Loucy (cell line): ENCODE measurements around the gene PHPT1.
A peak's percentile ranks its signal among the peaks of the same experiment; 100 is the strongest.
"Not testable (repeated sequence)": the region's sequence is repeated elsewhere in the genome, so short reads cannot be mapped to it uniquely, and the experiment has no call there.

Experiments
- H2AFZ ChIP-seq: fragments of 200-600 bp; sonication (generic); 2 replicates; pipeline ENCODE4 v1.6.0; 2016; ENCODE audit warnings: antibody characterized with exemption, mild to moderate bottlenecking, low read length, moderate library complexity
- H3F3A ChIP-seq: fragments of 200-600 bp; 2 replicates; pipeline ENCODE4 v1.6.0; 2016; ENCODE audit warnings: antibody characterized with exemption, low read depth, mild to moderate bottlenecking
- H3K27me3 ChIP-seq: fragments of 200-600 bp; sonication (generic); 2 replicates; pipeline ENCODE4 v1.6.1; 2014; ENCODE audit warnings: low read length, mild to moderate bottlenecking; ENCODE audit not compliant: insufficient read depth, poor library complexity, severe bottlenecking
- H3K36me3 ChIP-seq: fragments of 200-600 bp; sonication (generic); 2 replicates; pipeline ENCODE4 v1.6.1; 2016; ENCODE audit warnings: low read length; ENCODE audit not compliant: insufficient read depth
- H3K4me1 ChIP-seq: fragments of 200-600 bp; sonication (generic); 2 replicates; pipeline ENCODE4 v1.5.1; 2014; ENCODE audit warnings: low read length, mild to moderate bottlenecking; ENCODE audit not compliant: insufficient read depth, poor library complexity, severe bottlenecking
- H3K4me2 ChIP-seq: fragments of 200-600 bp; sonication (generic); 2 replicates; pipeline ENCODE4 v1.6.0; 2014; ENCODE audit warnings: antibody characterized with exemption, low read length, low read depth, mild to moderate bottlenecking; ENCODE audit not compliant: poor library complexity, severe bottlenecking
- H3K4me3 ChIP-seq: fragments of 200-600 bp; sonication (generic); 2 replicates; pipeline ENCODE4 v1.5.1; 2014; ENCODE audit warnings: low read length, mild to moderate bottlenecking, mixed read lengths; ENCODE audit not compliant: poor library complexity, severe bottlenecking
- H3K79me2 ChIP-seq: fragments of 200-600 bp; sonication (generic); 2 replicates; pipeline ENCODE4 v1.6.1; 2014; ENCODE audit warnings: low read length; ENCODE audit not compliant: insufficient read depth
- H3K9ac ChIP-seq: fragments of 200-600 bp; sonication (generic); 2 replicates; pipeline ENCODE4 v1.6.0; 2014; ENCODE audit warnings: mild to moderate bottlenecking, low read depth, low read length, moderate library complexity; ENCODE audit not compliant: poor library complexity, severe bottlenecking
- H3K9me2 ChIP-seq: fragments of 200-600 bp; sonication (generic); replicated peaks from 2 replicates; pipeline ENCODE4 v1.6.1; 2016; ENCODE audit warnings: low read depth, low read length, mixed read lengths
- H3K9me3 ChIP-seq: fragments of 200-600 bp; sonication (generic); 2 replicates; pipeline ENCODE4 v1.6.1; 2014; ENCODE audit warnings: mild to moderate bottlenecking, antibody characterized with exemption, low read length, low read depth; ENCODE audit not compliant: insufficient read depth
- H4K20me1 ChIP-seq: fragments of 200-600 bp; sonication (generic); 2 replicates; pipeline ENCODE4 v1.6.0; 2014; ENCODE audit warnings: antibody characterized with exemption, low read length, mild to moderate bottlenecking; ENCODE audit not compliant: insufficient read depth, poor library complexity, severe bottlenecking
- CTCF ChIP-seq: fragments of 200-600 bp; sonication (generic); conservative IDR thresholded peaks from 2 replicates; pipeline ENCODE4 v1.5.1; 2014; ENCODE audit warnings: mild to moderate bottlenecking, antibody characterized with exemption, low read length
- EZH2phosphoT487 ChIP-seq: fragments of 200-600 bp; IDR thresholded peaks from 2 replicates; pipeline ENCODE4 v1.6.1; 2018; ENCODE audit warnings: antibody characterized with exemption, mild to moderate bottlenecking, moderate library complexity, borderline replicate concordance

PHPT1 gene

GRCh38 chr9:136843801-136844740 is 5.1 kb upstream of the PHPT1 start:
- H3K79me2 ChIP-seq, H2AFZ ChIP-seq, H3K36me3 ChIP-seq, H3K9me2 ChIP-seq, H4K20me1 ChIP-seq, H3K9me3 ChIP-seq, H3F3A ChIP-seq, H3K27me3 ChIP-seq, H3K4me3 ChIP-seq, H3K9ac ChIP-seq: not testable (repeated sequence)
- TF ChIP-seq CTCF = peak; percentile 54
- H3K4me1 ChIP-seq = peaks cover 11% of the 10 kb centered on the region
- peak overlapping the region; percentile 37 for H3K4me2 ChIP-seq

GRCh38 chr9:136844761-136845464 is 4.3 kb upstream of the PHPT1 start:
- H3K4me2 ChIP-seq = no peak overlapping the region
- H3K27me3 ChIP-seq = no peaks in the 10 kb centered on the region
- H3K9ac ChIP-seq = no peak overlapping the region
- no peak for TF ChIP-seq EZH2phosphoT487
- no peak for TF ChIP-seq CTCF
- H3K4me1 ChIP-seq = peaks cover 11% of the 10 kb centered on the region
- peaks cover 13% of the 10 kb centered on the region for H4K20me1 ChIP-seq
- H3K9me3 ChIP-seq = no peaks in the 10 kb centered on the region
- no peaks in the 10 kb centered on the region for H3F3A ChIP-seq
- peaks cover 7% of the 10 kb centered on the region; the same call in 1 of the 2 replicates for H3K79me2 ChIP-seq
- no peaks in the 10 kb centered on the region for H3K36me3 ChIP-seq
- no peaks in the 10 kb centered on the region for H3K9me2 ChIP-seq
- no peak overlapping the region for H3K4me3 ChIP-seq
- no peak overlapping the region for H2AFZ ChIP-seq

- H3F3A ChIP-seq = no peaks in the 10 kb centered on the region
- no peaks in the 10 kb centered on the region for H3K36me3 ChIP-seq
- no peak overlapping the region for H2AFZ ChIP-seq
- TF ChIP-seq EZH2phosphoT487 (no peak), CTCF (no peak)
- H3K27me3 ChIP-seq = no peaks in the 10 kb centered on the region
- peaks cover 15% of the 10 kb centered on the region; the same call in 1 of the 2 replicates for H3K79me2 ChIP-seq
- no peaks in the 10 kb centered on the region for H3K9me2 ChIP-seq
- no peak overlapping the region for H3K4me3 ChIP-seq
- H4K20me1 ChIP-seq = peaks cover 20% of the 10 kb centered on the region
- H3K4me1 ChIP-seq = peaks cover 15% of the 10 kb centered on the region
- H3K9me3 ChIP-seq = no peaks in the 10 kb centered on the region
- no peak overlapping the region for H3K9ac ChIP-seq
- no peak overlapping the region for H3K4me2 ChIP-seq
These were observed 3.5 kb upstream of the PHPT1 start for GRCh38 chr9:136845465-136846260.
